Epithelial cell of esophagus (primary cell): ENCODE data around the gene FRMD5.

Experiments used
- DNase-seq: peaks from one replicate; pipeline ENCODE4 v3.0.0; 2010; ENCODE audit warnings: low read depth
- H3K4me3 ChIP-seq: 2 replicates; pipeline ENCODE4 v1.5.1; 2011; ENCODE audit warnings: mild to moderate bottlenecking, low read length, control low read depth
- TF ChIP-seq, protein P1 (sequence below): IDR thresholded peaks from 2 replicates; pipeline ENCODE4 v1.5.1; 2011; ENCODE audit warnings: low read depth, mild to moderate bottlenecking, low read length, control low read depth, inconsistent platforms; ENCODE audit not compliant: insufficient read depth; ENCODE audit errors: missing control alignments

FRMD5 gene

DNA sequence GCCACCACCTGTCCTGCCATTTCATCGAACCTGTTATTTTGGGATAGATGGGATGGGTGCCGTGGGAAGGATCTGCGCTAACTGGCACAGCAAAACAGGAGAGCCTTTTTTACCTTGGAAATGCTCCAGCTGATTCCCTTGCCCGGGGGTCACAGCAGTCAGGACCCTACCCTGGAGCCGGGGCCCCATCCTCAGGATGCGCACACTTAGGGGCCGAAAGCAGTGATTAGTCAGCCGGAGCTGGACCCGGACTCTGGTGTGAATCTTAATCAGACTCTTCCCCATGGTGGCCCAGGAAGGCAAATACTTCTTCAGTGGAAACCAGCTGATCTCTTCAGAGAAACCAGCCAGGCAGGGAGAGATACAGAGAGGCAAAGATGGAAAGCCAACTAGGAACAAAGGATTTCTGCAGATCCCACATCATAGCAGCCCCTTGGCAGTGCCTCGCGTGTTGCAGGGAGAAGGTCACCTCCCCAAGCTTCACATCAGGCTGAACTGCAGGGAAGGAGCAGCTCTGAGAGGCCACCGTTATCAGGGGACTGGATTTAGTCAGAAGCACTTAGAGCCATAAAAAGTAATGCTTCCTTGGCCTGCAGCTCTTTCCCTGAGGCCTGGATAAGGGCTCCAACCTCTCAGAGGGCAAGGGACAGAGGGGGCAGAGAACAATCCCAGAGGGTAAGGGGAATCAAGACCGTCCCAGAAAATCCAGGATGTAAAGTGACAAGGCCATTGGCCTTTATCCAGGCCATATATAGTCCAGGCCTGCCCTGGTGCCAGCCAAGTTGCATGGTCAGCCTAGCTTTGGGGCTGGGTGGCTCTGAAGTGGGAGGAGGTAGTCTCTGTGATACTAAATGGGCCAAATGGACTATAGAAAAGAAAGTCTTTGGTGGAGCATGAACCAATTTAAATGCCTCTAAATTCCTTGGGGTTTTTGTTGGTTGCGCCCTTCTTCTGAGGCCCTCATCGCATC is 315.4 kb downstream of the FRMD5 start:
- TF ChIP-seq, protein P1, sequence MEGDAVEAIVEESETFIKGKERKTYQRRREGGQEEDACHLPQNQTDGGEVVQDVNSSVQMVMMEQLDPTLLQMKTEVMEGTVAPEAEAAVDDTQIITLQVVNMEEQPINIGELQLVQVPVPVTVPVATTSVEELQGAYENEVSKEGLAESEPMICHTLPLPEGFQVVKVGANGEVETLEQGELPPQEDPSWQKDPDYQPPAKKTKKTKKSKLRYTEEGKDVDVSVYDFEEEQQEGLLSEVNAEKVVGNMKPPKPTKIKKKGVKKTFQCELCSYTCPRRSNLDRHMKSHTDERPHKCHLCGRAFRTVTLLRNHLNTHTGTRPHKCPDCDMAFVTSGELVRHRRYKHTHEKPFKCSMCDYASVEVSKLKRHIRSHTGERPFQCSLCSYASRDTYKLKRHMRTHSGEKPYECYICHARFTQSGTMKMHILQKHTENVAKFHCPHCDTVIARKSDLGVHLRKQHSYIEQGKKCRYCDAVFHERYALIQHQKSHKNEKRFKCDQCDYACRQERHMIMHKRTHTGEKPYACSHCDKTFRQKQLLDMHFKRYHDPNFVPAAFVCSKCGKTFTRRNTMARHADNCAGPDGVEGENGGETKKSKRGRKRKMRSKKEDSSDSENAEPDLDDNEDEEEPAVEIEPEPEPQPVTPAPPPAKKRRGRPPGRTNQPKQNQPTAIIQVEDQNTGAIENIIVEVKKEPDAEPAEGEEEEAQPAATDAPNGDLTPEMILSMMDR: no peak
- H3K4me3 ChIP-seq: no peak overlapping the region
- no peak for DNase-seq

DNA sequence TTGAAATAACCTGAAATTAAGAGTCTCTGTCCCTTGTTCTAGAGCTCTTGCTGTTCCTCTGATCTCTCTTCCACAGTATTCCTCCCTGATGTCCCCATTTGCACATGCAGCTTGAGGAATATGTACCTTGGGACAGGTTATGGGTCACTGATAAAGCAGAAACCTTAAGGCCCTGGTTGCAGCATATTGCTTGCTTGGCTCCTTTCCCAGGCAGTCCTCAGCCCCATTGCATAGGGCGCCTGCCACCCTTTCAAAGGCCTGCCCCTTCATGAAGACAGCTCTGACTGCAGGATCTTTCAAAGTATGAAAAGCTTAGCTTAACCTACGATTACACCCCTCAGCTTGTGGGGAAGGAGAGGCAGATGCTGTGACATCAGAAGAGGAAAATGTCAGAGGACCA is 316.6 kb downstream of the FRMD5 start:
- H3K4me3 ChIP-seq: no peak overlapping the region
- TF ChIP-seq, protein P1: no peak
- no peak for DNase-seq

DNA sequence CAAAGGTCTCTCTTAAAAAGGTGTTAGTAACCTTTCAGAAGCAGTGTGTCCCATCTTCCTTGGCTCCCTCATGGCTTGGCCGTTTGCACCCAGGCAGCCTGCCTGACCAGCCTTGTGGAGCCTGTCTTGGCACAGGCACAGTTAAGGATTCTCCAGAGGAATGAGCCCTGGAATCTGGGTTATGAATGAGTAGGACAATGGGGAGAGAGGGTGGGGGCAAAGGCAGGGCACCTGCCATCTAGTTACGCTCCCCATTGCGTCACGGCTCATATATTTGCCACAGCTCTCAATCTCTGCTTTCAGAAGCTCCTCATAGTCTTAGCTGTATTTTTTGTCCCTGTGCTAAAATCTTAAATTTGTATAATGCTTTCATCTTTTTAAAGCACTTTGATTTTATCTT is 317.7 kb downstream of the FRMD5 start:
- DNase-seq: no peak
- H3K4me3 ChIP-seq: no peak overlapping the region
- TF ChIP-seq, protein P1: no peak

DNA sequence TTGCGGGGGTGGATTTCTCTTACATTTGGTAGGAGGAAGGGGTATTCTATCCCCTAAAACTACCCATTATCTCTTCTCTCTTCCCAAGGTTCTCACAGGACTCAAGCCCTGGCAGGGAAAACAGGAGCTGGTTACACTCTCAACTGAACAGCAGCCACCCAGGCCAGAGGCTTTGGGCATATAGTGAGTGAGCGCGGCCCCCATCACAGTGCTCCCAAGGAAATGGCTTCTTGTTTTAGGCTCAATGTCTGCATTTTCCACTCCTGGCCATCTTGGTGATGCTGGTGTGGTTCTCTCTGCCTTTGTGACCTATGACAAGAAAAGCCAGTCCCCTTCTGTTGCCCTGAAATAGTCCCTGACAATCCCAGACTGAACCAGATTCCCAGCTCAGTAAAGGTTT is 318.2 kb downstream of the FRMD5 start:
- DNase-seq: no peak
- TF ChIP-seq, protein P1: no peak

DNA sequence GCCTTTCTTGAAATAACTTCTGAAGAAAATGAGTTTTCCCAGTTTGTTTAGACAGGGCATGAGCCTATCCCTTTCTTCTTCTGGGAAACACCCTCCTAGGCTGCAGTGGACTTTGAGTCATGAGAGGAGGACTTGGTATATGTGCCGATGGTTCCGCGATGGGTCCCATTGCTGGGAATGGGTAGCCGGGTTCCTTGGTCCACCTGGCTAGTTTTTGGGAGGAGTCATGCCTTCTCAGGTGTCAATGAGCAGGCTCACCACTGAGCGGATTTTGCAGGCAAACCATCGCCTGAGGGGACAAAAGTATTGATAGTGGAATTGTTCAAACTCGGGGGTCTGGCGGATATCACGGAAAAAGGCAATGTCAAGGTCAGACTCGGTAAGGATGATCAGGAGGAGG is 321.4 kb downstream of the FRMD5 start:
- no peak for DNase-seq
- no peak overlapping the region for H3K4me3 ChIP-seq
- TF ChIP-seq, protein P1: no peak

More for the DNA sequence above, 318.2 kb downstream of the FRMD5 start:
- H3K4me3 ChIP-seq: no peak overlapping the region

DNA sequence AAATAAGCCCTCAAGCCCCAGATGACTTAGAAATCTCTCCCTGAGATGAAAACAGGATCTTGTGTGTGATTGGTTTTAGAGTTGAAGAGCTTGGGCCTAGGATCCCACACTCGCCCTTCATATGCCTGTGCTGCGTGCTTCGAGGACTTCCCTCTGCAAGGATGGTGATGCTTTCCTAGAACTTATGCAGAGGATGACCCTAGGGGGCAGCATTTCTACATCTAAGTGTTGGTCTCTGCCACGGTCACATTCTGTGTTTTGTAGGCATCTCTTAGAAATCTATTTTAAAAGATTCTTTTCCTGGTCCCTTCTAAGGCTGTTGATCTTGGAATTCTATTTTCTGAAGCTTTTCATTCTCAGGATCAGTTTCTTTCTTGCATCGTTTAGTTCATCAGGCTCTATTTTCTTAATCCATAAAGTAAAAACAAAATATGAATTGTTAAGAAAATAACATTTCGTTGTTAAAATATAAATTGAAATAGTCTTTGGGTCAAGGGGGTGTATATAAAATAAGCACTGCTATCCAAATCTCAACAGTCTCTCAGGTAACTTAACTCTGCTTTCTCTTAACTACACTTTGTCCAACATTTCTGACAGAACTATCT is 322.6 kb downstream of the FRMD5 start:
- TF ChIP-seq, protein P1: peak; percentile 66
- DNase-seq: peak; percentile 79
- H3K4me3 ChIP-seq: no peak overlapping the region

DNA sequence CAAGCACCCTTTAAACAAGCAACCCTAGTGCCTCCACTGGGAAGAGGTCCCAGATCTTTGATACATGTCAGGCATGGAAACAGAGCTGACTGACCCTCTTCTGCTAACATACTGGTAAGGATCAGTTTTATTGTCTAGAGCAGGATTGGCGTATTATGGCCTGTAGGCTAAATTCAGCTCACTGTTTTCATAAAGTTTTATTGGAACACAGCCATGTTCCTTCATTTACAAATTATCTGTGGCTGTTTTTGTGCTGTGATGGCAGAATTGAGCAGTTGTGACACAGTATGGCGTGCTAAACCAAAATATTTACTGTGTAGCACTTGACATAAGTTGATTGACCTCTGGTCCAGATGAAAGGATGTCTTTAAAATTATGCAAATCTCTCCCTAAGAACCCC is 323.2 kb downstream of the FRMD5 start:
- no peak overlapping the region for H3K4me3 ChIP-seq
- DNase-seq: no peak
- TF ChIP-seq, protein P1: no peak
